Mesodermal cell (in vitro differentiated cells): ENCODE data around the gene CEP95.
A peak's percentile ranks its signal among the peaks of the same experiment; 100 is the strongest.

Experiments
- H3K27ac ChIP-seq: 2 replicates; pipeline ENCODE4 v1.7.0; 2013; ENCODE audit warnings: mild to moderate bottlenecking, low read depth, low read length, moderate library complexity; ENCODE audit not compliant: severe bottlenecking
- H3K36me3 ChIP-seq: 2 replicates; pipeline ENCODE4 v1.7.1; 2013; ENCODE audit warnings: mild to moderate bottlenecking, low read length, moderate library complexity; ENCODE audit not compliant: control insufficient read depth, insufficient read depth
- H3K4me1 ChIP-seq: one replicate; pipeline ENCODE4 v1.7.1; 2013; ENCODE audit warnings: mild to moderate bottlenecking, low read length; ENCODE audit not compliant: insufficient read depth, control insufficient read depth, poor library complexity, severe bottlenecking
- H3K4me3 ChIP-seq: 2 replicates; pipeline ENCODE4 v1.7.0; 2013; ENCODE audit warnings: low read length, control low read depth, mild to moderate bottlenecking; ENCODE audit not compliant: insufficient read depth, poor library complexity, severe bottlenecking; ENCODE audit errors: extremely low read depth
- H3K9me3 ChIP-seq: 2 replicates; pipeline ENCODE4 v1.7.1; 2013; ENCODE audit warnings: mild to moderate bottlenecking, low read length, moderate library complexity; ENCODE audit not compliant: control insufficient read depth
- WGBS, 2 experiments: methylation state at CpG; one replicate each; pipeline ENCODE4 v1.1.5; 2013; ENCODE audit warnings: missing lambda C conversion rate in 2 of 2; ENCODE audit not compliant: insufficient coverage in 2 of 2; 5-methylcytosine and 5-hydroxymethylcytosine counted together

The CEP95 gene

GRCh38 chr17:64496348-64496785, 10.4 kb upstream of the CEP95 start:
- Histone ChIP-seq H3K27ac (peak overlapping the region; percentile 91), H3K36me3 (peaks cover 52% of the 10 kb centered on the region), H3K4me3 (peak overlapping the region; percentile 75), H3K4me1 (peaks cover 11% of the 10 kb centered on the region), H3K9me3 (no peaks in the 10 kb centered on the region)
- 4 to 6% methylated on average over 14 to 20 of the region's 20 CpGs for WGBS, 2 experiments

GRCh38 chr17:64496786-64497564, 9.8 kb upstream of the CEP95 start, which contains the start of gene POLG2:
TSS of gene POLG2 (minus strand) at chr17:64497054. CDS start at chr17:64496968, 86 bp downstream.
- peaks cover 16% of the 10 kb centered on the region for H3K4me1 ChIP-seq
- peak within 1 kb of the TSS; percentile 75 for H3K4me3 ChIP-seq
- peaks cover 52% of the 10 kb centered on the region for H3K36me3 ChIP-seq
- WGBS, 2 experiments: 0% methylated on average over 34 to 49 of the region's 50 CpGs
- H3K9me3 ChIP-seq: no peaks in the 10 kb centered on the region
- peak within 1 kb of the TSS; percentile 91 for H3K27ac ChIP-seq

- Histone ChIP-seq H3K9me3 (no peaks in the 10 kb centered on the region), H3K4me3 (peak overlapping the region; percentile 75), H3K27ac (peak overlapping the region; percentile 91), H3K4me1 (peaks cover 22% of the 10 kb centered on the region), H3K36me3 (peaks cover 52% of the 10 kb centered on the region)
- WGBS, 2 experiments: 59 to 61% methylated on average over 2 to 3 of the region's 4 CpGs
Observed at GRCh38 chr17:64497565-64498035, 9.2 kb upstream of the CEP95 start.

- H3K27ac ChIP-seq: peak overlapping the region; percentile 91
- 80 to 92% methylated on average over 1 to 2 of the region's 7 CpGs for WGBS, 2 experiments
- no peaks in the 10 kb centered on the region for H3K9me3 ChIP-seq
- H3K4me1 ChIP-seq: peaks cover 32% of the 10 kb centered on the region
- H3K36me3 ChIP-seq: peaks cover 52% of the 10 kb centered on the region
- H3K4me3 ChIP-seq: peak overlapping the region; percentile 75
Observed at GRCh38 chr17:64498308-64499203, 8.2 kb upstream of the CEP95 start.

- Histone ChIP-seq H3K4me3 (no peak overlapping the region), H3K36me3 (peaks cover 65% of the 10 kb centered on the region), H3K27ac (peak overlapping the region; percentile 79), H3K4me1 (peaks cover 34% of the 10 kb centered on the region), H3K9me3 (no peaks in the 10 kb centered on the region)
- WGBS, 2 experiments: 96 to 100% methylated on average over 1 to 4 of the region's 6 CpGs
Observed at GRCh38 chr17:64499805-64500486, 6.8 kb upstream of the CEP95 start.

DNA sequence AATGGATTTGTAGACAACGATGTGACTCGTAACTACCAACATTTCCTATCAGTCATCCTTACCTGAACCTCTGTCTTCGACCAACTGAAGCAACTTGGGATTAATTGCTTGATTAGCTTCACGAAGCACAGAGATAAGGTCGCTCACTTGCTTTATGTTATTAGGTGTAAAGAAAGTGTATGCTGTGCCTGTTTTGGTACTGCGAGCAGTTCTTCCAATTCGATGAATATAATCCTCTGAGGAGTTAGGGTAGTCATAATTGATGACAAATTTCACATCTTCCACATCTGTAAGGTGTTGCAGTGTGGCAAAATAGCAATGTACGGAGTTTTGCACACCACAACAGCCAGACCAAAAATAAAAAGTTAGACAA, 6.3 kb upstream of the CEP95 start:
- WGBS, 2 experiments: 95 to 100% methylated on average over 4 to 6 of the region's 8 CpGs
- Histone ChIP-seq H3K4me3 (no peak overlapping the region), H3K27ac (peak overlapping the region; percentile 79), H3K4me1 (peaks cover 34% of the 10 kb centered on the region), H3K9me3 (no peaks in the 10 kb centered on the region), H3K36me3 (peaks cover 66% of the 10 kb centered on the region)

GRCh38 chr17:64500862-64501765, 5.7 kb upstream of the CEP95 start:
- peaks cover 34% of the 10 kb centered on the region for H3K4me1 ChIP-seq
- no peaks in the 10 kb centered on the region for H3K9me3 ChIP-seq
- no peak overlapping the region for H3K4me3 ChIP-seq
- peaks cover 66% of the 10 kb centered on the region for H3K36me3 ChIP-seq
- H3K27ac ChIP-seq: peak overlapping the region; percentile 79
- 94 to 96% methylated on average over 8 of the region's 11 CpGs for WGBS, 2 experiments

GRCh38 chr17:64502021-64502420, 4.8 kb upstream of the CEP95 start:
- peaks cover 66% of the 10 kb centered on the region for H3K36me3 ChIP-seq
- H3K27ac ChIP-seq: peak overlapping the region; percentile 79
- H3K4me3 ChIP-seq: no peak overlapping the region
- peaks cover 34% of the 10 kb centered on the region for H3K4me1 ChIP-seq
- no peaks in the 10 kb centered on the region for H3K9me3 ChIP-seq
- 90 to 93% methylated on average over 2 to 3 of the region's 3 CpGs for WGBS, 2 experiments

DNA sequence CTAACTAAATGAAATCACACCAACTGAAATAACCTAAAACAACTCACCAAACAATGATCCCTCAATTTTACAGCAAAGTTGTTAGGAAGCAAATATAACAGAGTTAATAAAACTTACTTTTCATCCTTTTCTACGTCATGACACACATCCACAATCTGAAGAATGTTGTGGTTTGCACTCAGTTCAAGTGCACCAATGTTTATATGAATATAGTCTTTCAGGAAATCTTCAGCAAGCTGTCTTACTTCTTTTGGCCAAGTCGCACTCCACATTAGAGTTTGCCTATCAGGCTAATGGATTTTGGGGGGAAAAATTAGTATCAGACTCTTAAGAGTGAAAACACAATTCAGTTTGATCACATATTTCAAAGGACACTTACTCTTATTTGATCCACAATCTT, 4.0 kb upstream of the CEP95 start:
- no CpG with 5 or more reads among the region's 2 CpGs for WGBS, 2 experiments
- H3K4me1 ChIP-seq: peaks cover 34% of the 10 kb centered on the region
- peak overlapping the region; percentile 79 for H3K27ac ChIP-seq
- H3K36me3 ChIP-seq: peaks cover 66% of the 10 kb centered on the region
- H3K9me3 ChIP-seq: no peaks in the 10 kb centered on the region
- no peak overlapping the region for H3K4me3 ChIP-seq
